Testis (tissue), 3 donors: ENCODE data around the gene FAM163B. TPM values are rescaled to one million over a fixed set of nuclear protein-coding genes. Genes with fewer than 3 reads are reported as not detected.

ENCODE experiments used
- DNase-seq: peaks from one replicate; pipeline ENCODE4 v3.0.0-alpha.2; 2019
- H3K27ac ChIP-seq, 2 donors: fragments of 200-600 bp; sonication (generic); one replicate each; pipeline ENCODE4 v1.5.1; 2019
- H3K27me3 ChIP-seq: fragments of 200-600 bp; sonication (generic); one replicate; pipeline ENCODE4 v1.5.1; 2019
- H3K36me3 ChIP-seq: fragments of 200-600 bp; sonication (generic); one replicate; pipeline ENCODE4 v1.5.1; 2017; ENCODE audit warnings: low read depth; ENCODE audit errors: missing control alignments
- H3K4me1 ChIP-seq: fragments of 200-600 bp; sonication (generic); one replicate; pipeline ENCODE4 v1.5.1; 2019
- H3K4me3 ChIP-seq, 2 donors: fragments of 200-600 bp; sonication (generic); one replicate each; pipeline ENCODE4 v1.5.1; 2017 to 2019
- H3K9me3 ChIP-seq: fragments of 200-600 bp; sonication (generic); one replicate; pipeline ENCODE4 v1.5.1; 2017
- CTCF ChIP-seq, 3 experiments: fragments of 450-650 bp in 2 of 3; fragments of 200-600 bp in 1 of 3; sonication (generic) in 1 of 3; IDR thresholded peaks; one replicate each; pipeline ENCODE4 v1.5.1; 2016 to 2019; ENCODE audit warnings: antibody characterized with exemption in 3 of 3, mild to moderate bottlenecking in 2 of 3, moderate library complexity in 1 of 3
- POLR2A ChIP-seq: fragments of 450-650 bp; IDR thresholded peaks from one replicate; pipeline ENCODE4 v1.6.1; 2017; ENCODE audit warnings: antibody characterized with exemption, mild to moderate bottlenecking, moderate library complexity
- WGBS, 2 donors: methylation state at CpG; one replicate each; pipeline ENCODE4 v1.1.5; 2018; 5-methylcytosine and 5-hydroxymethylcytosine counted together
- intact Hi-C: fragments of 100-400 bp; cut with DNase I; formaldehyde crosslinking; loops from one replicate; pipeline ENCODE4 v1.15.1; 2023; ENCODE audit warnings: low total_unique reads
- polyA plus RNA-seq: library from polyadenylated mRNA; stranded (reverse); fragments of 350-450 nt; fragmentation: Illumina TruSeq; extraction: RNeasy Lipid Tissue Mini Kit (QIAGEN cat#74804); gene quantifications from one replicate; pipeline ENCODE4 v1.2.3, GENCODE V29; 2014; ENCODE audit warnings: low read depth, low replicate concordance; ENCODE audit not compliant: insufficient read depth
- total RNA-seq, 2 donors: library from RNA; depleted of rRNA; stranded (reverse); fragments of >200 nt; gene quantifications; one replicate each; pipeline ENCODE4 v1.2.3, GENCODE V29; 2016

Gene FAM163B
- total and polyA plus RNA-seq, 3 donors from 2014 or later: 2.2 to 3.8 (median 2.8) TPM

GRCh38 chr9:133589454-133590227, 19.5 kb downstream of the FAM163B start:
- peak; percentile 30 to 68 (median 60) for TF ChIP-seq CTCF (IDR thresholded peaks at IDR 0.05)
- no peak for TF ChIP-seq POLR2A
- H3K27me3 ChIP-seq: no peaks in the 10 kb centered on the region

GRCh38 chr9:133587466-133587865, 21.7 kb downstream of the FAM163B start:
- Histone ChIP-seq H3K4me1 (peaks cover 11% of the 10 kb centered on the region), H3K36me3 (no peaks in the 10 kb centered on the region), H3K27ac (no peak overlapping the region), H3K9me3 (no peaks in the 10 kb centered on the region), H3K4me3 (no peak overlapping the region), H3K27me3 (no peaks in the 10 kb centered on the region)
- WGBS, 2 donors: 92 to 100% methylated on average over 1 to 6 of the region's 6 CpGs
- DNase-seq: no peak
- intact Hi-C loops: no loop called here
- TF ChIP-seq POLR2A (no peak), CTCF (IDR thresholded peaks at IDR 0.05) (no peak)

More at GRCh38 chr9:133589454-133590227, 19.5 kb downstream of the FAM163B start:
- no peak overlapping the region for H3K27ac ChIP-seq
- intact Hi-C loops: no loop called here
- H3K9me3 ChIP-seq: no peaks in the 10 kb centered on the region
- WGBS, 2 donors: 30 to 49% methylated on average over 11 to 19 of the region's 19 CpGs
- no peaks in the 10 kb centered on the region for H3K36me3 ChIP-seq
- no peak overlapping the region for H3K4me3 ChIP-seq
- peak; percentile 74 for DNase-seq
- peaks cover 7% of the 10 kb centered on the region for H3K4me1 ChIP-seq

- H3K27me3 ChIP-seq: no peaks in the 10 kb centered on the region
- 93% methylated on average over 8 of the region's 8 CpGs for WGBS, 2 donors
- H3K4me1 ChIP-seq: peaks cover 11% of the 10 kb centered on the region
Observed at GRCh38 chr9:133587051-133587450, 22.1 kb downstream of the FAM163B start.

GRCh38 chr9:133585481-133586351, 23.5 kb downstream of the FAM163B start:
- no peak for TF ChIP-seq CTCF (IDR thresholded peaks at IDR 0.05)
- TF ChIP-seq POLR2A: no peak
- no peaks in the 10 kb centered on the region for H3K9me3 ChIP-seq
- intact Hi-C loops: no loop called here
- WGBS, 2 donors: 63 to 68% methylated on average over 14 to 43 of the region's 43 CpGs
- H3K27me3 ChIP-seq: no peaks in the 10 kb centered on the region
- no peak overlapping the region for H3K4me3 ChIP-seq
- no peak overlapping the region for H3K27ac ChIP-seq
- DNase-seq: no peak
- peaks cover 11% of the 10 kb centered on the region for H3K4me1 ChIP-seq
- no peaks in the 10 kb centered on the region for H3K36me3 ChIP-seq

More at GRCh38 chr9:133587051-133587450, 22.1 kb downstream of the FAM163B start:
- intact Hi-C loops: no loop called here
- Histone ChIP-seq H3K9me3 (no peaks in the 10 kb centered on the region), H3K4me3 (no peak overlapping the region), H3K36me3 (no peaks in the 10 kb centered on the region), H3K27ac (no peak overlapping the region)
- TF ChIP-seq CTCF (IDR thresholded peaks at IDR 0.05): no peak
- TF ChIP-seq POLR2A: no peak
- no peak for DNase-seq
